Brain microvascular endothelial cell (primary cell): ENCODE results near the gene IBA57.
"Not testable (repeated sequence)": the region's sequence is repeated elsewhere in the genome, so short reads cannot be mapped to it uniquely, and the experiment has no call there.

ENCODE experiments used
- DNase-seq: peaks from one replicate; pipeline ENCODE4 v3.0.0-alpha.2; 2020
- H3K27ac ChIP-seq: fragments of 250-450 bp; sonication (Bioruptor Pico); 2 replicates; pipeline ENCODE4 v1.5.1; 2020; ENCODE audit warnings: mild to moderate bottlenecking, moderate library complexity
- H3K27me3 ChIP-seq: fragments of 250-450 bp; sonication (Bioruptor Pico); replicated peaks from 2 replicates; pipeline ENCODE4 v1.5.1; 2020; ENCODE audit warnings: mild to moderate bottlenecking
- H3K36me3 ChIP-seq: fragments of 250-450 bp; sonication (Bioruptor Pico); replicated peaks from 2 replicates; pipeline ENCODE4 v1.5.1; 2020; ENCODE audit warnings: mild to moderate bottlenecking
- H3K4me3 ChIP-seq: 2 replicates; pipeline ENCODE4 v1.5.1; 2011; ENCODE audit warnings: low read depth, mild to moderate bottlenecking, control low read depth, low read length, moderate library complexity
- CTCF ChIP-seq: IDR thresholded peaks from 2 replicates; pipeline ENCODE4 v1.5.1; 2011; ENCODE audit warnings: low read depth, mild to moderate bottlenecking, moderate library complexity, low read length, control low read depth, inconsistent platforms; ENCODE audit errors: missing control alignments
- in situ Hi-C: cut with HindIII; loops from 2 replicates; pipeline ENCODE4 v1.10.0; 2017; ENCODE audit warnings: low sequenced_read_pairs, low pct_ligation_motif_present

The IBA57 gene

GRCh38 chr1:228171221-228171891 lies 5.8 kb downstream of the IBA57 start:
- H3K4me3 ChIP-seq = no peak overlapping the region
- no peaks in the 10 kb centered on the region for H3K27me3 ChIP-seq
- no peak for DNase-seq
- H3K36me3 ChIP-seq = peaks cover 4% of the 10 kb centered on the region
- in situ Hi-C loops = no loop called here
- H3K27ac ChIP-seq = no peak overlapping the region
- TF ChIP-seq CTCF = no peak

- no peak overlapping the region for H3K27ac ChIP-seq
- TF ChIP-seq CTCF = no peak
These were observed 7.3 kb downstream of the IBA57 start for GRCh38 chr1:228172591-228173527.

GRCh38 chr1:228173528-228174481 lies 8.2 kb downstream of the IBA57 start:
- H3K36me3 ChIP-seq, in situ Hi-C loops, DNase-seq, H3K4me3 ChIP-seq, H3K27ac ChIP-seq, H3K27me3 ChIP-seq: not testable (repeated sequence)

More at GRCh38 chr1:228172591-228173527, 7.3 kb downstream of the IBA57 start:
- no peak overlapping the region for H3K4me3 ChIP-seq
- no peaks in the 10 kb centered on the region for H3K27me3 ChIP-seq
- H3K36me3 ChIP-seq = peaks cover 4% of the 10 kb centered on the region
- DNase-seq = no peak
- in situ Hi-C loops = no loop called here

GRCh38 chr1:228174482-228175315 lies 9.1 kb downstream of the IBA57 start:
- Histone ChIP-seq H3K27ac (no peak overlapping the region), H3K4me3 (no peak overlapping the region), H3K36me3 (peaks cover 4% of the 10 kb centered on the region), H3K27me3 (no peaks in the 10 kb centered on the region)
- in situ Hi-C loops = no loop called here
- no peak for DNase-seq
- no peak for TF ChIP-seq CTCF

GRCh38 chr1:228175316-228176023 lies 9.9 kb downstream of the IBA57 start:
- no peak for DNase-seq
- H3K36me3 ChIP-seq = peaks cover 4% of the 10 kb centered on the region
- no peak overlapping the region for H3K4me3 ChIP-seq
- in situ Hi-C loops = no loop called here
- no peak overlapping the region for H3K27ac ChIP-seq
- TF ChIP-seq CTCF = no peak
- H3K27me3 ChIP-seq = no peaks in the 10 kb centered on the region
